Mesodermal cell (in vitro differentiated cells): Measurements from ENCODE around the gene GARIN1A.
"Not testable (repeated sequence)": the region's sequence is repeated elsewhere in the genome, so short reads cannot be mapped to it uniquely, and the experiment has no call there.

ENCODE experiments used
- H3K27ac ChIP-seq: 2 replicates; pipeline ENCODE4 v1.7.0; 2013; ENCODE audit warnings: mild to moderate bottlenecking, low read depth, low read length, moderate library complexity; ENCODE audit not compliant: severe bottlenecking
- H3K36me3 ChIP-seq: 2 replicates; pipeline ENCODE4 v1.7.1; 2013; ENCODE audit warnings: mild to moderate bottlenecking, low read length, moderate library complexity; ENCODE audit not compliant: control insufficient read depth, insufficient read depth
- H3K4me1 ChIP-seq: one replicate; pipeline ENCODE4 v1.7.1; 2013; ENCODE audit warnings: mild to moderate bottlenecking, low read length; ENCODE audit not compliant: insufficient read depth, control insufficient read depth, poor library complexity, severe bottlenecking
- H3K4me3 ChIP-seq: 2 replicates; pipeline ENCODE4 v1.7.0; 2013; ENCODE audit warnings: low read length, control low read depth, mild to moderate bottlenecking; ENCODE audit not compliant: insufficient read depth, poor library complexity, severe bottlenecking; ENCODE audit errors: extremely low read depth
- H3K9me3 ChIP-seq: 2 replicates; pipeline ENCODE4 v1.7.1; 2013; ENCODE audit warnings: mild to moderate bottlenecking, low read length, moderate library complexity; ENCODE audit not compliant: control insufficient read depth
- WGBS, 2 experiments: methylation state at CpG; one replicate each; pipeline ENCODE4 v1.1.5; 2013; ENCODE audit warnings: missing lambda C conversion rate in 2 of 2; ENCODE audit not compliant: insufficient coverage in 2 of 2; 5-methylcytosine and 5-hydroxymethylcytosine counted together

The GARIN1A gene

GRCh38 chr7:128681794-128682537, 9.9 kb downstream of the GARIN1A start:
- WGBS, 2 experiments: 80 to 90% methylated on average over 1 of the region's 3 CpGs
- Histone ChIP-seq H3K36me3 (peaks cover 5% of the 10 kb centered on the region), H3K27ac (no peak overlapping the region)

GRCh38 chr7:128683270-128683669, 11.2 kb downstream of the GARIN1A start:
- not testable (repeated sequence) for H3K27ac ChIP-seq, H3K4me1 ChIP-seq, H3K9me3 ChIP-seq, H3K4me3 ChIP-seq, H3K36me3 ChIP-seq
- WGBS, 2 experiments: 100% methylated on average over 1 of the region's 1 CpG; no CpG with 5 or more reads in 1 of the 2 experiments

More at GRCh38 chr7:128681794-128682537, 9.9 kb downstream of the GARIN1A start:
- Histone ChIP-seq H3K9me3 (no peaks in the 10 kb centered on the region), H3K4me1 (no peaks in the 10 kb centered on the region), H3K4me3 (no peak overlapping the region)

GRCh38 chr7:128683738-128684137, 11.6 kb downstream of the GARIN1A start:
- H3K4me3 ChIP-seq, H3K27ac ChIP-seq, H3K9me3 ChIP-seq, H3K36me3 ChIP-seq, H3K4me1 ChIP-seq: not testable (repeated sequence)
- 62% methylated on average over 2 of the region's 4 CpGs; no CpG with 5 or more reads in 1 of the 2 experiments for WGBS, 2 experiments

- Histone ChIP-seq H3K4me3 (no peak overlapping the region), H3K27ac (no peak overlapping the region), H3K36me3 (peaks cover 5% of the 10 kb centered on the region), H3K9me3 (no peaks in the 10 kb centered on the region), H3K4me1 (no peaks in the 10 kb centered on the region)
- 94 to 97% methylated on average over 3 of the region's 3 CpGs for WGBS, 2 experiments
Observed at GRCh38 chr7:128687131-128687530, 15.0 kb downstream of the GARIN1A start.

- no CpG with 5 or more reads among the region's 5 CpGs for WGBS, 2 experiments
Observed at GRCh38 chr7:128688492-128688891, 16.4 kb downstream of the GARIN1A start.

GRCh38 chr7:128689161-128689935, 17.3 kb downstream of the GARIN1A start:
- not testable (repeated sequence) for H3K4me1 ChIP-seq, H3K9me3 ChIP-seq, H3K36me3 ChIP-seq, H3K4me3 ChIP-seq, H3K27ac ChIP-seq
- WGBS, 2 experiments: 96 to 99% methylated on average over 10 to 14 of the region's 59 CpGs

More at GRCh38 chr7:128688492-128688891, 16.4 kb downstream of the GARIN1A start:
- H3K9me3 ChIP-seq: no peaks in the 10 kb centered on the region
- H3K36me3 ChIP-seq: peaks cover 5% of the 10 kb centered on the region
- no peak overlapping the region for H3K27ac ChIP-seq
- no peaks in the 10 kb centered on the region for H3K4me1 ChIP-seq
- no peak overlapping the region for H3K4me3 ChIP-seq

- no peak overlapping the region for H3K4me3 ChIP-seq
- H3K9me3 ChIP-seq: no peaks in the 10 kb centered on the region
- 91% methylated on average over 1 of the region's 1 CpG; no CpG with 5 or more reads in 1 of the 2 experiments for WGBS, 2 experiments
- H3K4me1 ChIP-seq: no peaks in the 10 kb centered on the region
- no peak overlapping the region for H3K27ac ChIP-seq
- H3K36me3 ChIP-seq: no peaks in the 10 kb centered on the region
Observed at GRCh38 chr7:128691227-128691626, 19.1 kb downstream of the GARIN1A start.

- no peaks in the 10 kb centered on the region for H3K9me3 ChIP-seq
- WGBS, 2 experiments: 80 to 90% methylated on average over 1 to 3 of the region's 7 CpGs
- no peaks in the 10 kb centered on the region for H3K36me3 ChIP-seq
- no peak overlapping the region for H3K4me3 ChIP-seq
- no peak overlapping the region for H3K27ac ChIP-seq
- no peaks in the 10 kb centered on the region for H3K4me1 ChIP-seq
Observed at GRCh38 chr7:128692623-128693270, 20.7 kb downstream of the GARIN1A start.

- 91 to 92% methylated on average over 16 to 17 of the region's 19 CpGs for WGBS, 2 experiments
- no peaks in the 10 kb centered on the region for H3K36me3 ChIP-seq
- no peaks in the 10 kb centered on the region for H3K4me1 ChIP-seq
- no peak overlapping the region for H3K27ac ChIP-seq
- H3K4me3 ChIP-seq: no peak overlapping the region
- H3K9me3 ChIP-seq: no peaks in the 10 kb centered on the region
Observed at GRCh38 chr7:128693373-128694015, 21.4 kb downstream of the GARIN1A start.

- 58% methylated on average over 2 of the region's 2 CpGs; no CpG with 5 or more reads in 1 of the 2 experiments for WGBS, 2 experiments
- Histone ChIP-seq H3K9me3 (no peaks in the 10 kb centered on the region), H3K4me3 (no peak overlapping the region), H3K4me1 (no peaks in the 10 kb centered on the region), H3K27ac (no peak overlapping the region), H3K36me3 (no peaks in the 10 kb centered on the region)
Observed at GRCh38 chr7:128694738-128695137, 22.6 kb downstream of the GARIN1A start.
